ENCODE results near the gene WWP2.
"Not testable (repeated sequence)": the region's sequence is repeated elsewhere in the genome, so short reads cannot be mapped to it uniquely, and the experiment has no call there.

The WWP2 gene

GRCh38 chr16:69796285-69797118, 34.4 kb downstream of the WWP2 start:
- no peak for DNase-seq (ENCODE audit: low read depth)

- no peak for DNase-seq (ENCODE audit: low read depth)
Measured at GRCh38 chr16:69798466-69798865, 36.3 kb downstream of the WWP2 start.

GRCh38 chr16:69799611-69800031, 37.5 kb downstream of the WWP2 start:
- DNase-seq (ENCODE audit: low read depth), result no peak

- DNase-seq (ENCODE audit: low read depth), result no peak
Measured at GRCh38 chr16:69804297-69804696, 42.2 kb downstream of the WWP2 start.

GRCh38 chr16:69806776-69807175, 44.6 kb downstream of the WWP2 start:
- not testable (repeated sequence) for DNase-seq (ENCODE audit: low read depth)

GRCh38 chr16:69812688-69813014, 50.5 kb downstream of the WWP2 start:
- DNase-seq (ENCODE audit: low read depth), result no peak

GRCh38 chr16:69814078-69814477, 51.9 kb downstream of the WWP2 start:
- DNase-seq (ENCODE audit: low read depth), result no peak

GRCh38 chr16:69814561-69814960, 52.4 kb downstream of the WWP2 start:
- no peak for DNase-seq (ENCODE audit: low read depth)

- DNase-seq (ENCODE audit: low read depth), result not testable (repeated sequence)
Measured at GRCh38 chr16:69815216-69815883, 53.2 kb downstream of the WWP2 start.

GRCh38 chr16:69816996-69817395, 54.9 kb downstream of the WWP2 start:
- no peak for DNase-seq (ENCODE audit: low read depth)

GRCh38 chr16:69818891-69819545, 56.9 kb downstream of the WWP2 start:
- no peak for DNase-seq (ENCODE audit: low read depth)

GRCh38 chr16:69820926-69821541, 58.9 kb downstream of the WWP2 start:
- DNase-seq (ENCODE audit: low read depth), result no peak

GRCh38 chr16:69821844-69822173, 59.7 kb downstream of the WWP2 start:
- DNase-seq (ENCODE audit: low read depth), result no peak

GRCh38 chr16:69822174-69822935, 60.2 kb downstream of the WWP2 start:
- DNase-seq (ENCODE audit: low read depth), result no peak

GRCh38 chr16:69823831-69824563, 61.9 kb downstream of the WWP2 start:
- no peak for DNase-seq (ENCODE audit: low read depth)

GRCh38 chr16:69824564-69825142, 62.5 kb downstream of the WWP2 start:
- not testable (repeated sequence) for DNase-seq (ENCODE audit: low read depth)

GRCh38 chr16:69827524-69827923, 65.4 kb downstream of the WWP2 start:
- DNase-seq (ENCODE audit: low read depth), result no peak

- no peak for DNase-seq (ENCODE audit: low read depth)
Measured at GRCh38 chr16:69829338-69829737, 67.2 kb downstream of the WWP2 start.

GRCh38 chr16:69830146-69830533, 68.0 kb downstream of the WWP2 start:
- no peak for DNase-seq (ENCODE audit: low read depth)

- DNase-seq (ENCODE audit: low read depth), result no peak
Measured at GRCh38 chr16:69830534-69831211, 68.5 kb downstream of the WWP2 start.
